WTC11 (cell line): Measurements from ENCODE around the gene AGAP1. TPM values are rescaled to one million over a fixed set of nuclear protein-coding genes. Genes with fewer than 3 reads are reported as not detected.

ENCODE experiments used
- ATAC-seq: fragments of 200-7000 bp; cut with Tn5 transposase; 2 replicates; pipeline ENCODE4 v1.10.0; 2021; ENCODE audit warnings: mild to moderate bottlenecking, moderate library complexity
- CTCF ChIA-PET: fragments of 300-600 bp; sonication (Branson Sonifier 250); formaldehyde crosslinking; loops from one replicate; lab custom pipeline; 2021; ENCODE audit warnings: antibody characterized with exemption; lab: Charles Lee
- POLR2A ChIA-PET: fragments of 350-600 bp; sonication (Branson Sonifier 250); formaldehyde crosslinking; loops from one replicate; lab custom pipeline; 2021; ENCODE audit warnings: antibody characterized with exemption; lab: Charles Lee
- DNase-seq: peaks from one replicate; pipeline ENCODE4 v3.0.0; 2021; ENCODE audit warnings: low spot score
- H3K27ac Mint-ChIP-seq: 2 replicates; pipeline ENCODE4 v1.8.0; 2021; ENCODE audit warnings: mixed read lengths
- H3K27me3 Mint-ChIP-seq: 2 replicates; pipeline ENCODE4 v1.8.0; 2021; ENCODE audit warnings: low read depth, mild to moderate bottlenecking, moderate library complexity, mixed read lengths
- H3K36me3 Mint-ChIP-seq: 2 replicates; pipeline ENCODE4 v1.8.0; 2021; ENCODE audit warnings: mixed read lengths
- H3K4me1 Mint-ChIP-seq: 2 replicates; pipeline ENCODE4 v1.8.0; 2022; ENCODE audit warnings: mixed read lengths
- H3K4me3 Mint-ChIP-seq: 2 replicates; pipeline ENCODE4 v1.8.0; 2021; ENCODE audit warnings: mild to moderate bottlenecking, moderate library complexity, mixed read lengths
- H3K9me3 Mint-ChIP-seq: 2 replicates; pipeline ENCODE4 v1.8.0; 2021; ENCODE audit warnings: mixed read lengths
- ARID4B ChIP-seq: sonication (generic); formaldehyde crosslinking; IDR thresholded peaks from 2 replicates; pipeline ENCODE4 v1.8.0; 2023; ENCODE audit warnings: missing genetic modification reagents, mild to moderate bottlenecking, borderline replicate concordance
- ATF1 ChIP-seq: sonication (generic); formaldehyde crosslinking; IDR thresholded peaks from 2 replicates; pipeline ENCODE4 v1.8.1; 2023; ENCODE audit warnings: mild to moderate bottlenecking, moderate library complexity, missing genetic modification reagents
- ATF2 ChIP-seq: sonication (generic); formaldehyde crosslinking; IDR thresholded peaks from 2 replicates; pipeline ENCODE4 v1.8.1; 2022; ENCODE audit warnings: low read depth, missing genetic modification reagents, borderline replicate concordance
- E2F5 ChIP-seq: sonication (generic); formaldehyde crosslinking; IDR thresholded peaks from 2 replicates; pipeline ENCODE4 v1.8.1; 2022; ENCODE audit warnings: mild to moderate bottlenecking, moderate library complexity, missing genetic modification reagents
- GTF2I ChIP-seq: fragments of 250-450 bp; sonication (Bioruptor Pico); conservative IDR thresholded peaks from 2 replicates; pipeline ENCODE4 v1.4.0; 2021; ENCODE audit warnings: mild to moderate bottlenecking
- NFE2L1 ChIP-seq: sonication (generic); formaldehyde crosslinking; IDR thresholded peaks from 2 replicates; pipeline ENCODE4 v1.8.1; 2023; ENCODE audit warnings: missing genetic modification reagents
- NFYB ChIP-seq: sonication (generic); formaldehyde crosslinking; conservative IDR thresholded peaks from 2 replicates; pipeline ENCODE4 v1.8.0; 2022; ENCODE audit warnings: low read depth, missing genetic modification reagents
- RORB ChIP-seq: fragments of 250-450 bp; sonication (Bioruptor Pico); IDR thresholded peaks from 2 replicates; pipeline ENCODE4 v1.9.0; 2021; ENCODE audit warnings: mild to moderate bottlenecking
- SOX15 ChIP-seq: fragments of 250-450 bp; sonication (Bioruptor Pico); IDR thresholded peaks from 2 replicates; pipeline ENCODE4 v1.9.0; 2021; ENCODE audit warnings: mild to moderate bottlenecking
- STAT6 ChIP-seq: sonication (generic); formaldehyde crosslinking; conservative IDR thresholded peaks from 2 replicates; pipeline ENCODE4 v1.8.1; 2023; ENCODE audit warnings: mild to moderate bottlenecking, low read depth, missing genetic modification reagents, moderate library complexity
- TEAD1 ChIP-seq: sonication (generic); formaldehyde crosslinking; IDR thresholded peaks from 2 replicates; pipeline ENCODE4 v1.8.0; 2022; ENCODE audit warnings: mild to moderate bottlenecking, missing genetic modification reagents
- USF1 ChIP-seq: sonication (generic); formaldehyde crosslinking; IDR thresholded peaks from 2 replicates; pipeline ENCODE4 v1.8.0; 2022; ENCODE audit warnings: mild to moderate bottlenecking, missing genetic modification reagents
- ZNF263 ChIP-seq: sonication (generic); formaldehyde crosslinking; IDR thresholded peaks from 2 replicates; pipeline ENCODE4 v1.8.1; 2022; ENCODE audit warnings: low read depth, mild to moderate bottlenecking, moderate library complexity, missing genetic modification reagents
- ZSCAN18 ChIP-seq: fragments of 250-450 bp; sonication (Bioruptor Pico); IDR thresholded peaks from 2 replicates; pipeline ENCODE4 v2.1.2; 2022; ENCODE audit warnings: mild to moderate bottlenecking, moderate library complexity
- total RNA-seq: library from RNA; stranded (reverse); gene quantifications from 3 replicates; pipeline ENCODE4 v1.2.3, GENCODE V29; 2021

AGAP1 gene
- total RNA-seq, 1 experiment from 2014 or later: 49.3 TPM

GRCh38 chr2:235964787-235965390 lies 471.0 kb downstream of the AGAP1 start:
- TF ChIP-seq E2F5 (CRISPR knock-in tag) (no peak), ATF1 (no peak), RORB (CRISPR knock-in tag) (no peak), ZSCAN18 (CRISPR knock-in tag) (no peak), ZNF263 (CRISPR knock-in tag) (no peak), GTF2I (CRISPR knock-in tag) (no peak), ARID4B (CRISPR knock-in tag) (no peak), NFE2L1 (no peak), ATF2 (CRISPR knock-in tag) (no peak), STAT6 (CRISPR knock-in tag) (no peak), USF1 (CRISPR knock-in tag) (no peak), SOX15 (CRISPR knock-in tag) (no peak), NFYB (CRISPR knock-in tag) (no peak), TEAD1 (CRISPR knock-in tag) (no peak)
- Mint-ChIP-seq H3K9me3 (no peaks in the 10 kb centered on the region), H3K27me3 (no peaks in the 10 kb centered on the region), H3K27ac (no peak overlapping the region), H3K4me1 (peaks cover 12% of the 10 kb centered on the region), H3K4me3 (no peak overlapping the region), H3K36me3 (peaks cover 6% of the 10 kb centered on the region; the same call in 1 of the 2 replicates)
- ChIA-PET CTCF (interaction anchor here (2.6 to 3.7 kb wide), 2 partner anchors 186 to 216 kb away, joined by 8 to 13 read pairs; no protein-coding TSS in a partner anchor), POLR2A (no interaction called here)
- DNase-seq (no peak), ATAC-seq (no peak)
